GM12878 (cell line): Measurements from ENCODE around the gene SHC4. TPM values are rescaled to one million over a fixed set of nuclear protein-coding genes. Genes with fewer than 3 reads are reported as not detected.

ENCODE experiments used
- ATAC-seq: fragments of 200-7000 bp; cut with Tn5 transposase; 3 replicates; pipeline ENCODE4 v1.9.1; 2020; ENCODE audit warnings: mild to moderate bottlenecking, moderate library complexity
- BruUV-seq: library from RNA; stranded (reverse); fragments of 400-500 nt; replicated peaks from 2 replicates; lab custom pipeline; 2021; lab: Mats Ljungman, UMichigan
- CTCF ChIA-PET: fragments of 300-600 bp; sonication (Branson Sonifier 250); formaldehyde crosslinking; extraction: SDS; loops from one replicate; lab custom pipeline; 2021; ENCODE audit warnings: inconsistent platforms; lab: Yijun Ruan, JAX
- POLR2A ChIA-PET: fragments of 350-600 bp; formaldehyde crosslinking; extraction: SDS; loops from one replicate; lab custom pipeline; 2021; ENCODE audit warnings: inconsistent platforms; lab: Charles Lee
- RAD21 ChIA-PET: fragments of 300-600 bp; sonication (Branson Sonifier 250); formaldehyde crosslinking; loops from one replicate; lab custom pipeline; 2023; ENCODE audit warnings: antibody characterized with exemption; ENCODE audit not compliant: unreplicated experiment; lab: Charles Lee
- SMC1A ChIA-PET: fragments of 300-600 bp; sonication (Branson Sonifier 250); formaldehyde crosslinking; loops from one replicate; lab custom pipeline; 2023; ENCODE audit not compliant: unreplicated experiment, uncharacterized antibody; lab: Charles Lee
- DNase-seq: peaks from one replicate; pipeline ENCODE4 v3.0.0-alpha.2; 2011; ENCODE audit warnings: low read depth, low spot score
- FAIRE-seq: peaks from 3 replicates; lab custom pipeline; 2011; peaks lifted over from hg19 to GRCh38; lab: Jason Lieb, UNC
- H2AFZ ChIP-seq: 2 replicates; pipeline ENCODE4 v1.6.0; 2011; ENCODE audit warnings: low read depth, low read length, control low read depth; ENCODE audit not compliant: control insufficient read depth
- H3K27ac ChIP-seq: 2 replicates; pipeline ENCODE4 v1.5.1; 2011; ENCODE audit warnings: control low read depth; ENCODE audit not compliant: control insufficient read depth, insufficient read depth
- H3K27me3 ChIP-seq, 2 experiments: replicated peaks in 1 of 2; 2 replicates each; pipeline versions ENCODE4 v1.6.0 to v1.6.1; 2011; ENCODE audit warnings: low read length in 1 of 2; ENCODE audit not compliant: control insufficient read depth in 2 of 2, insufficient read depth in 2 of 2
- H3K36me3 ChIP-seq, 2 experiments: 2 replicates each; pipeline ENCODE4 v1.5.1; 2011; ENCODE audit warnings: low read length in 1 of 2; ENCODE audit not compliant: control insufficient read depth in 2 of 2, insufficient read depth in 2 of 2
- H3K4me1 ChIP-seq: 2 replicates; pipeline ENCODE4 v1.6.1; 2011; ENCODE audit warnings: mild to moderate bottlenecking, low read length, moderate library complexity, mixed read lengths; ENCODE audit not compliant: control insufficient read depth, insufficient read depth
- H3K4me2 ChIP-seq: 2 replicates; pipeline ENCODE4 v1.6.0; 2011; ENCODE audit warnings: control low read depth; ENCODE audit not compliant: control insufficient read depth, insufficient read depth
- H3K4me3 ChIP-seq: fragments of 200-600 bp; sonication (generic); 2 replicates; pipeline ENCODE4 v1.5.1; 2016
- H3K79me2 ChIP-seq: 2 replicates; pipeline ENCODE4 v1.6.0; 2011; ENCODE audit warnings: low read length; ENCODE audit not compliant: control insufficient read depth, insufficient read depth
- H3K9ac ChIP-seq: 2 replicates; pipeline ENCODE4 v1.8.0; 2011; ENCODE audit warnings: low read length, control low read depth, mixed read lengths; ENCODE audit not compliant: control insufficient read depth, insufficient read depth
- H3K9me3 ChIP-seq: replicated peaks from 3 replicates; pipeline ENCODE4 v1.5.1; 2011; ENCODE audit warnings: mild to moderate bottlenecking, low read length; ENCODE audit not compliant: control insufficient read depth, insufficient read depth
- H4K20me1 ChIP-seq: 2 replicates; pipeline ENCODE4 v1.6.0; 2011; ENCODE audit not compliant: control insufficient read depth, insufficient read depth
- CHD1 ChIP-seq: IDR thresholded peaks from 2 replicates; pipeline ENCODE4 v1.6.1; 2012; ENCODE audit warnings: low read depth, low read length, improper control_type of control experiment
- EED ChIP-seq: sonication (generic); IDR thresholded peaks from 2 replicates; pipeline ENCODE4 v1.6.1; 2016; ENCODE audit warnings: antibody characterized with exemption, low read depth
- NR2F1 ChIP-seq: fragments of 450-650 bp; conservative IDR thresholded peaks from 2 replicates; pipeline ENCODE4 v1.6.1; 2017; ENCODE audit warnings: mild to moderate bottlenecking
- PML ChIP-seq: IDR thresholded peaks from 2 replicates; pipeline ENCODE4 v1.6.1; 2012; ENCODE audit warnings: low read length, inconsistent platforms
- SIN3A ChIP-seq: IDR thresholded peaks from 2 replicates; pipeline ENCODE4 v1.6.1; 2012; ENCODE audit warnings: low read depth, low read length, improper control_type of control experiment
- SP1 ChIP-seq: IDR thresholded peaks from one replicate; pipeline ENCODE4 v1.6.1; 2011; ENCODE audit warnings: low read depth, low read length
- SREBF2 ChIP-seq: IDR thresholded peaks from 2 replicates; pipeline ENCODE4 v1.6.1; 2012; ENCODE audit warnings: mild to moderate bottlenecking, low read length
- SUPT20H ChIP-seq: IDR thresholded peaks from 2 replicates; pipeline ENCODE4 v1.6.1; 2011; ENCODE audit warnings: low read depth, mild to moderate bottlenecking, low read length, moderate library complexity, borderline replicate concordance; ENCODE audit not compliant: control insufficient read depth
- TAF1 ChIP-seq: IDR thresholded peaks from 2 replicates; pipeline ENCODE4 v1.6.1; 2011; ENCODE audit warnings: mild to moderate bottlenecking, low read depth, low read length, borderline replicate concordance
- TCF7 ChIP-seq: IDR thresholded peaks from 2 replicates; pipeline ENCODE4 v1.6.1; 2014; ENCODE audit warnings: antibody characterized with exemption, borderline replicate concordance
- USF2 ChIP-seq: IDR thresholded peaks from 2 replicates; pipeline ENCODE4 v1.6.1; 2011; ENCODE audit warnings: low read depth, low read length, improper control_type of control experiment, borderline replicate concordance
- WGBS: methylation state at CpG from one replicate; pipeline ENCODE4 v1.1.6; 2016; ENCODE audit warnings: low lambda C conversion rate; ENCODE audit not compliant: insufficient replicate concordance, insufficient coverage; ENCODE audit errors: missing lambda C conversion rate; 5-methylcytosine and 5-hydroxymethylcytosine counted together
- in situ Hi-C: fragments of 300-500 bp; cut with MboI; formaldehyde crosslinking; loops from 9 replicates; pipeline ENCODE4 v1.14.3; 2018; ENCODE audit warnings: mixed read lengths
- intact Hi-C: fragments of 100-400 bp; cut with micrococcal nuclease; formaldehyde crosslinking; loops from one replicate; pipeline ENCODE4 v1.14.2; 2022; ENCODE audit not compliant: unreplicated experiment
- polyA plus RNA-seq, 11 experiments: library from polyadenylated mRNA; depleted of rRNA in 4 of 11; unstranded in 6 of 11; stranded (reverse) in 5 of 11; fragments of >200 nt; fragmentation: Nextera tagmentation in 4 of 11; fragmentation: Illumina TruSeq in 1 of 11; extraction: Ambion mirVana in 4 of 11; extraction: Trizol in 1 of 11; gene quantifications; 1 replicate in 1 of 11; 2 replicates in 10 of 11; pipeline versions ENCODE4 v1.2.1 to v1.2.3, GENCODE V29; 2011 to 2016; ENCODE audit warnings: inconsistent platforms in 2 of 11, missing spikeins in 2 of 11, low read depth in 1 of 11
- total RNA-seq, 4 experiments: library from RNA; depleted of rRNA in 3 of 4; stranded (reverse); fragments of >200 nt in 3 of 4; fragmentation: Illumina TruSeq in 1 of 4; extraction: Trizol in 1 of 4; gene quantifications; 2 replicates each; pipeline versions ENCODE4 v1.2.1 to v1.2.3, GENCODE V29; 2013 to 2021
- TF ChIP-seq, protein P1 (sequence below): IDR thresholded peaks from 2 replicates; pipeline ENCODE4 v1.6.1; 2012; ENCODE audit warnings: low read depth, low read length, improper control_type of control experiment
- TF ChIP-seq, protein P2 (sequence below): fragments of 450-650 bp; IDR thresholded peaks from 2 replicates; pipeline ENCODE4 v1.6.1; 2018; ENCODE audit warnings: mild to moderate bottlenecking, low read depth, moderate library complexity; ENCODE audit not compliant: partially characterized antibody

Gene SHC4
- total and polyA plus RNA-seq, 10 of the 15 experiments (the other 5 are each of a cell fraction or from before 2014, with no cell fraction given), result 0.04 to 0.87 (median 0.14) TPM

DNA sequence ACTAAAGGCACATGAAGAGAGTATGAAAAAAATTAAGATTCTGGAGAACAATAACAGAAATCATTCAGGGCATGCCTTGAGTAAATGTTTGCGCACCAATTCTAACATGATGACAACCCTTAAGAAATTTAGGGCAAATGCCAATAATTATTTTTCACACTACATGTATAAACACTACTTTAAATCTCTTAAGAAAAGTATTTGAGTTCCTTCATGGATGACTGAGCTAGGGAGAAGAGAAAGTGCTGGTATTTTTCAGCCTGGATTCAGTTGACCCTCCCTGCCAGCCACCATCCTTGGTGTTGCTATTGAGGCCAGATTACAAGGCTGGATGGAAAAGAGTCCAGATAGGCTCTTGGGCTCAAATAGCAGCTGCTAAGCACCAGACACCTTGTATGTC, 93.8 kb downstream of the SHC4 start:
- H2AFZ ChIP-seq, result no peak overlapping the region
- DNase-seq, result no peak
- no TSS peak for BruUV-seq
- RAD21 ChIA-PET, result interaction anchor here (1.1 to 1.3 kb wide), 2 partner anchors 8 to 106 kb away, joined by 3 read pairs; no protein-coding TSS in a partner anchor
- CTCF ChIA-PET, result interaction anchor here (3.2 to 13.1 kb wide), 3 partner anchors 8 to 104 kb away, joined by 18 to 134 read pairs (median 26); no protein-coding TSS in a partner anchor
- 93% methylated on average over 1 of the region's 1 CpG for WGBS
- intact Hi-C loops, result no loop called here
- in situ Hi-C loops, result loop anchor here (5.0 to 10.0 kb wide), 3 partner anchors 282 to 1135 kb away; partner anchors contain the start of genes DTWD1 and FAM227B
- ATAC-seq, result no peak
- no peak overlapping the region for H3K27ac ChIP-seq
- H3K9me3 ChIP-seq, result no peaks in the 10 kb centered on the region
- H3K4me3 ChIP-seq, result no peak overlapping the region
- no peaks in the 10 kb centered on the region; a peak in 1 of 4 replicates for H3K27me3 ChIP-seq
- H3K36me3 ChIP-seq, result no peaks in the 10 kb centered on the region
- H3K4me1 ChIP-seq, result no peaks in the 10 kb centered on the region
- no peak overlapping the region for H3K4me2 ChIP-seq
- no peak for TF ChIP-seq SUPT20H
- TF ChIP-seq PML, result no peak
- TF ChIP-seq SP1, result no peak
- TF ChIP-seq EED, result no peak
- TF ChIP-seq, protein P1, sequence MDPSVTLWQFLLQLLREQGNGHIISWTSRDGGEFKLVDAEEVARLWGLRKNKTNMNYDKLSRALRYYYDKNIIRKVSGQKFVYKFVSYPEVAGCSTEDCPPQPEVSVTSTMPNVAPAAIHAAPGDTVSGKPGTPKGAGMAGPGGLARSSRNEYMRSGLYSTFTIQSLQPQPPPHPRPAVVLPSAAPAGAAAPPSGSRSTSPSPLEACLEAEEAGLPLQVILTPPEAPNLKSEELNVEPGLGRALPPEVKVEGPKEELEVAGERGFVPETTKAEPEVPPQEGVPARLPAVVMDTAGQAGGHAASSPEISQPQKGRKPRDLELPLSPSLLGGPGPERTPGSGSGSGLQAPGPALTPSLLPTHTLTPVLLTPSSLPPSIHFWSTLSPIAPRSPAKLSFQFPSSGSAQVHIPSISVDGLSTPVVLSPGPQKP, result no peak
- TF ChIP-seq, all 136 proteins: peak for 0
- ChIA-PET SMC1A (interaction anchor here (1.3 to 1.7 kb wide), 2 partner anchors 8 to 88 kb away, joined by 5 to 7 read pairs; no protein-coding TSS in a partner anchor), POLR2A (no interaction called here)
- Histone ChIP-seq H3K9ac (no peak overlapping the region), H3K79me2 (no peaks in the 10 kb centered on the region), H4K20me1 (no peaks in the 10 kb centered on the region)
- FAIRE-seq, result no peak

- Histone ChIP-seq H3K9ac (no peak overlapping the region), H3K4me1 (no peaks in the 10 kb centered on the region), H2AFZ (no peak overlapping the region), H3K4me2 (no peak overlapping the region), H4K20me1 (no peaks in the 10 kb centered on the region), H3K36me3 (no peaks in the 10 kb centered on the region), H3K4me3 (no peak overlapping the region), H3K79me2 (no peaks in the 10 kb centered on the region), H3K27ac (no peak overlapping the region), H3K27me3 (no peaks in the 10 kb centered on the region; a peak in 1 of 4 replicates), H3K9me3 (no peaks in the 10 kb centered on the region)
- DNase-seq, result no peak
- BruUV-seq, result no TSS peak
- ChIA-PET RAD21 (interaction anchor here (1.4 to 1.5 kb wide), 2 partner anchors 97 to 277 kb away, joined by 3 to 4 read pairs; no protein-coding TSS in a partner anchor), POLR2A (no interaction called here), SMC1A (interaction anchor here (1.7 to 4.8 kb wide), 2 partner anchors 97 to 278 kb away, joined by 4 to 32 read pairs; partner anchors contain the start of gene SHC4), CTCF (interaction anchor here (0.6 to 13.1 kb wide), 3 partner anchors 62 to 553 kb away, joined by 4 to 134 read pairs (median 5); no protein-coding TSS in a partner anchor)
- no peak for ATAC-seq
- intact Hi-C loops, result no loop called here
- WGBS, result 54% methylated on average over 2 of the region's 2 CpGs
- no peak for FAIRE-seq
- in situ Hi-C loops, result loop anchor here (5.0 to 10.0 kb wide), 2 partner anchors 284 to 1136 kb away; no protein-coding TSS in a partner anchor
- TF ChIP-seq NR2F1, result no peak
- TF ChIP-seq USF2, result no peak
- TF ChIP-seq SIN3A, result no peak
- TF ChIP-seq SREBF2, result no peak
- TF ChIP-seq, protein P2, sequence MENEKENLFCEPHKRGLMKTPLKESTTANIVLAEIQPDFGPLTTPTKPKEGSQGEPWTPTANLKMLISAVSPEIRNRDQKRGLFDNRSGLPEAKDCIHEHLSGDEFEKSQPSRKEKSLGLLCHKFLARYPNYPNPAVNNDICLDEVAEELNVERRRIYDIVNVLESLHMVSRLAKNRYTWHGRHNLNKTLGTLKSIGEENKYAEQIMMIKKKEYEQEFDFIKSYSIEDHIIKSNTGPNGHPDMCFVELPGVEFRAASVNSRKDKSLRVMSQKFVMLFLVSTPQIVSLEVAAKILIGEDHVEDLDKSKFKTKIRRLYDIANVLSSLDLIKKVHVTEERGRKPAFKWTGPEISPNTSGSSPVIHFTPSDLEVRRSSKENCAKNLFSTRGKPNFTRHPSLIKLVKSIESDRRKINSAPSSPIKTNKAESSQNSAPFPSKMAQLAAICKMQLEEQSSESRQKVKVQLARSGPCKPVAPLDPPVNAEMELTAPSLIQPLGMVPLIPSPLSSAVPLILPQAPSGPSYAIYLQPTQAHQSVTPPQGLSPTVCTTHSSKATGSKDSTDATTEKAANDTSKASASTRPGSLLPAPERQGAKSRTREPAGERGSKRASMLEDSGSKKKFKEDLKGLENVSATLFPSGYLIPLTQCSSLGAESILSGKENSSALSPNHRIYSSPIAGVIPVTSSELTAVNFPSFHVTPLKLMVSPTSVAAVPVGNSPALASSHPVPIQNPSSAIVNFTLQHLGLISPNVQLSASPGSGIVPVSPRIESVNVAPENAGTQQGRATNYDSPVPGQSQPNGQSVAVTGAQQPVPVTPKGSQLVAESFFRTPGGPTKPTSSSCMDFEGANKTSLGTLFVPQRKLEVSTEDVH, result no peak
- no peak for TF ChIP-seq TCF7
- TF ChIP-seq TAF1, result no peak
- no peak for TF ChIP-seq CHD1
These were observed 95.2 kb downstream of the SHC4 start for GRCh38 chr15:48868536-48868935.
